ENCODE measurements around the gene ADAMTS20. TPM values are rescaled to one million over a fixed set of nuclear protein-coding genes. Genes with fewer than 3 reads are reported as not detected.

ADAMTS20 gene
- total RNA-seq, 1 experiment from 2014 or later, result 2.7 TPM

DNA sequence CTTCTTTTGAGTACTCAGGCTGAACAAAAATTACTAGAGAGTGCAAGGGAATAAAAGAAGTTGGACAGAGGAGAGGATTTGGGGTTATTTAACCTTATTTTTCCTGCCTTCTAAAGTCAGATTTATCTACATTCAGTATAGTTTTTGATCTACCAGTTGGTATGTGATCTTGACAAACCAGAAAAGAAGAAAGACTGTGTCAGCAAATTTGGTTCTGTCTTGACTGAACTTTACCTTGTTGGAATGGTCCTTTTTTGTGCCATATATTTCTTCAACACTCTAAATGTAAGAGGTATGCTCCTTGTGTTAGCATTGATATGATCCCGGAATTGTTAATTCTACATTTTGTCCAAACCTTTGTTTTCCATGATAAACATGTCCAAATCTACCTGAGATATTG is 47.7 kb upstream of the ADAMTS20 start:
- no peak overlapping the region for H3K9ac ChIP-seq (ENCODE audit: extremely low read depth, insufficient read length, low read length)
- H2BK120ac ChIP-seq (ENCODE audit: low read depth, low read length, poor library complexity, severe bottlenecking), result no peak overlapping the region
- H3K4me2 ChIP-seq (ENCODE audit: insufficient read depth, insufficient read length, low read length), result no peak overlapping the region
- Mint-ChIP-seq H3K27me3 (ENCODE audit: low read depth) (no peaks in the 10 kb centered on the region), H3K9me3 (no peaks in the 10 kb centered on the region), H3K4me3 (no peak overlapping the region), H3K27ac (0 out of 7 replicates have a peak overlapping the region, but pooled peaks of 1 of the 3 experiments have one; percentile 5), H3K36me3 (ENCODE audit: insufficient read depth in 1 of 3, low read depth in 3 of 3) (no peaks in the 10 kb centered on the region), H3K4me1 (no peaks in the 10 kb centered on the region)
- no peak overlapping the region for H3K27ac ChIP-seq (ENCODE audit: insufficient read length, low read depth, low read length)
- no peaks in the 10 kb centered on the region for H4K20me1 ChIP-seq (ENCODE audit: control insufficient read depth, insufficient read depth, insufficient read length)
- no peaks in the 10 kb centered on the region for H3K4me1 ChIP-seq (ENCODE audit: insufficient read depth, low read length)
- H3K9me3 ChIP-seq (ENCODE audit: control insufficient read depth, low read depth, low read length), result no peaks in the 10 kb centered on the region
- no peak overlapping the region for H3K4ac ChIP-seq (ENCODE audit: low read depth, low read length)
- no peak overlapping the region for H2BK20ac ChIP-seq (ENCODE audit: low read depth, low read length, poor library complexity, severe bottlenecking)
- H2BK12ac ChIP-seq (ENCODE audit: insufficient read length, low read depth, low read length), result no peak overlapping the region
- no peak overlapping the region for H3T11ph ChIP-seq (ENCODE audit: low read length)
- no CpG with 5 or more reads among the region's 1 CpG for WGBS (ENCODE audit: extremely low coverage, insufficient read length, low lambda C conversion rate)
- no peaks in the 10 kb centered on the region for H3K23me2 ChIP-seq (ENCODE audit: insufficient read length, low read depth, low read length, poor library complexity, severe bottlenecking)
- no peak overlapping the region for H2BK15ac ChIP-seq (ENCODE audit: low read depth, low read length)
- no peaks in the 10 kb centered on the region for H3K79me2 ChIP-seq (ENCODE audit: insufficient read depth, low read length)
- H4K91ac ChIP-seq (ENCODE audit: insufficient read length, low read depth, low read length), result no peak overlapping the region
- H3K14ac ChIP-seq (ENCODE audit: insufficient read depth, low read length), result no peak overlapping the region
- no peak overlapping the region for H3K23ac ChIP-seq (ENCODE audit: insufficient read length, low read depth, low read length)
- H4K5ac ChIP-seq (ENCODE audit: insufficient read length, low read depth, low read length), result no peak overlapping the region
- no peak for DNase-seq
- no peak overlapping the region for H4K8ac ChIP-seq (replicated peaks; ENCODE audit: insufficient read length, low read depth, low read length)
- no peaks in the 10 kb centered on the region for H3K27me3 ChIP-seq (ENCODE audit: insufficient read depth, low read length)
- no peak overlapping the region for H2AK5ac ChIP-seq (ENCODE audit: insufficient read length, low read length)
- no peak overlapping the region for H3K56ac ChIP-seq (ENCODE audit: insufficient read length, low read depth, low read length)
- TF ChIP-seq, protein P1, sequence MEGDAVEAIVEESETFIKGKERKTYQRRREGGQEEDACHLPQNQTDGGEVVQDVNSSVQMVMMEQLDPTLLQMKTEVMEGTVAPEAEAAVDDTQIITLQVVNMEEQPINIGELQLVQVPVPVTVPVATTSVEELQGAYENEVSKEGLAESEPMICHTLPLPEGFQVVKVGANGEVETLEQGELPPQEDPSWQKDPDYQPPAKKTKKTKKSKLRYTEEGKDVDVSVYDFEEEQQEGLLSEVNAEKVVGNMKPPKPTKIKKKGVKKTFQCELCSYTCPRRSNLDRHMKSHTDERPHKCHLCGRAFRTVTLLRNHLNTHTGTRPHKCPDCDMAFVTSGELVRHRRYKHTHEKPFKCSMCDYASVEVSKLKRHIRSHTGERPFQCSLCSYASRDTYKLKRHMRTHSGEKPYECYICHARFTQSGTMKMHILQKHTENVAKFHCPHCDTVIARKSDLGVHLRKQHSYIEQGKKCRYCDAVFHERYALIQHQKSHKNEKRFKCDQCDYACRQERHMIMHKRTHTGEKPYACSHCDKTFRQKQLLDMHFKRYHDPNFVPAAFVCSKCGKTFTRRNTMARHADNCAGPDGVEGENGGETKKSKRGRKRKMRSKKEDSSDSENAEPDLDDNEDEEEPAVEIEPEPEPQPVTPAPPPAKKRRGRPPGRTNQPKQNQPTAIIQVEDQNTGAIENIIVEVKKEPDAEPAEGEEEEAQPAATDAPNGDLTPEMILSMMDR (conservative IDR thresholded peaks at IDR 0.05), result no peak
- no peak overlapping the region for H3K18ac ChIP-seq (ENCODE audit: insufficient read length, low read depth, low read length)
- H2BK5ac ChIP-seq (ENCODE audit: insufficient read length, low read length), result no peak overlapping the region
- H3K79me1 ChIP-seq (ENCODE audit: insufficient read depth, low read depth, low read length, poor library complexity, severe bottlenecking), result no peaks in the 10 kb centered on the region
- H2AFZ ChIP-seq (ENCODE audit: low read length), result no peak overlapping the region
